Mesenchymal stem cell (in vitro differentiated cells and primary cell): ENCODE measurements around the gene CPT1C.

Source experiments
- DNase-seq: peaks from one replicate; pipeline ENCODE4 v3.0.0-alpha.2; 2013
- H2AFZ ChIP-seq: one replicate; pipeline ENCODE4 v1.6.1; 2013; ENCODE audit warnings: low read depth, mild to moderate bottlenecking, control low read depth, inconsistent platforms, low read length, moderate library complexity
- H2AK5ac ChIP-seq: 2 replicates; pipeline ENCODE4 v1.6.1; 2013; ENCODE audit warnings: low read length, moderate library complexity, mild to moderate bottlenecking, inconsistent platforms; ENCODE audit not compliant: severe bottlenecking
- H2BK120ac ChIP-seq: one replicate; pipeline ENCODE4 v1.6.1; 2013; ENCODE audit warnings: low read depth, mild to moderate bottlenecking, inconsistent platforms, low read length, moderate library complexity
- H2BK12ac ChIP-seq, 2 experiments: one replicate each; pipeline ENCODE4 v1.6.1; 2013; ENCODE audit warnings: inconsistent platforms in 2 of 2, low read length in 2 of 2, mild to moderate bottlenecking in 2 of 2, moderate library complexity in 2 of 2, control low read depth in 1 of 2
- H2BK15ac ChIP-seq: one replicate; pipeline ENCODE4 v1.6.1; 2013; ENCODE audit warnings: mild to moderate bottlenecking, low read depth, inconsistent platforms; ENCODE audit not compliant: poor library complexity, severe bottlenecking
- H2BK5ac ChIP-seq: 2 replicates; pipeline ENCODE4 v1.6.1; 2013; ENCODE audit warnings: low read depth, mild to moderate bottlenecking, low read length, control low read depth, inconsistent platforms; ENCODE audit not compliant: poor library complexity, severe bottlenecking
- H3K14ac ChIP-seq, 2 experiments: one replicate each; pipeline ENCODE4 v1.6.1; 2013; ENCODE audit warnings: inconsistent platforms in 2 of 2, low read length in 2 of 2, control low read depth in 1 of 2, mild to moderate bottlenecking in 1 of 2, moderate library complexity in 1 of 2
- H3K18ac ChIP-seq, 2 experiments: one replicate each; pipeline ENCODE4 v1.6.1; 2013; ENCODE audit warnings: inconsistent platforms in 2 of 2, low read length in 2 of 2, control low read depth in 1 of 2, low read depth in 1 of 2, mild to moderate bottlenecking in 1 of 2
- H3K23ac ChIP-seq, 2 experiments: one replicate each; pipeline ENCODE4 v1.6.1; 2013; ENCODE audit warnings: inconsistent platforms in 2 of 2, low read length in 2 of 2, mild to moderate bottlenecking in 2 of 2, moderate library complexity in 2 of 2, control low read depth in 1 of 2
- H3K27ac ChIP-seq: 2 replicates; pipeline ENCODE4 v1.5.1; 2013; ENCODE audit warnings: mild to moderate bottlenecking, moderate library complexity, low read length, control low read depth, inconsistent platforms; ENCODE audit not compliant: poor library complexity, severe bottlenecking
- H3K27me3 ChIP-seq, 2 experiments: 2 replicates each; pipeline versions ENCODE4 v1.6.1 to v1.7.0; 2013; ENCODE audit warnings: low read length in 2 of 2, mild to moderate bottlenecking in 2 of 2, moderate library complexity in 2 of 2, control low read depth in 1 of 2, inconsistent platforms in 1 of 2; ENCODE audit not compliant: control insufficient read depth in 1 of 2, insufficient read depth in 1 of 2
- H3K36me3 ChIP-seq, 2 experiments: 2 replicates each; pipeline versions ENCODE4 v1.6.1 to v1.7.0; 2013; ENCODE audit warnings: low read length in 2 of 2, control low read depth in 1 of 2, inconsistent platforms in 1 of 2, low read depth in 1 of 2, mild to moderate bottlenecking in 1 of 2; ENCODE audit not compliant: insufficient read depth in 2 of 2, control insufficient read depth in 1 of 2
- H3K4ac ChIP-seq, 2 experiments: one replicate each; pipeline ENCODE4 v1.6.1; 2013; ENCODE audit warnings: inconsistent platforms in 2 of 2, low read length in 2 of 2, mild to moderate bottlenecking in 2 of 2, moderate library complexity in 2 of 2, control low read depth in 1 of 2, low read depth in 1 of 2
- H3K4me1 ChIP-seq: 2 replicates; pipeline ENCODE4 v1.6.1; 2013; ENCODE audit warnings: low read depth, low read length, control low read depth; ENCODE audit not compliant: control insufficient read depth, insufficient read depth
- H3K4me2 ChIP-seq: 2 replicates; pipeline ENCODE4 v1.6.1; 2013; ENCODE audit warnings: low read length, mild to moderate bottlenecking, inconsistent platforms; ENCODE audit not compliant: poor library complexity, severe bottlenecking
- H3K4me3 ChIP-seq, 2 experiments: 2 replicates each; pipeline versions ENCODE4 v1.5.1 to v1.7.0; 2013; ENCODE audit warnings: low read length in 2 of 2, mild to moderate bottlenecking in 2 of 2, control low read depth in 1 of 2, low read depth in 1 of 2; ENCODE audit not compliant: insufficient read depth in 1 of 2
- H3K79me1 ChIP-seq: replicated peaks from 2 replicates; pipeline ENCODE4 v1.6.1; 2013; ENCODE audit warnings: mild to moderate bottlenecking, control low read depth, low read length, inconsistent platforms; ENCODE audit not compliant: poor library complexity, severe bottlenecking
- H3K9ac ChIP-seq: 2 replicates; pipeline ENCODE4 v1.7.0; 2013; ENCODE audit warnings: mild to moderate bottlenecking, low read length, moderate library complexity
- H3K9me3 ChIP-seq: 2 replicates; pipeline ENCODE4 v1.7.0; 2013; ENCODE audit warnings: mild to moderate bottlenecking, low read length; ENCODE audit not compliant: control insufficient read depth
- H4K8ac ChIP-seq: one replicate; pipeline ENCODE4 v1.6.1; 2013; ENCODE audit warnings: inconsistent platforms, mild to moderate bottlenecking, low read length, moderate library complexity
- H4K91ac ChIP-seq: one replicate; pipeline ENCODE4 v1.6.1; 2013; ENCODE audit warnings: mild to moderate bottlenecking, low read length, inconsistent platforms
- WGBS: methylation state at CpG from one replicate; pipeline ENCODE4 v1.1.7; 2013; ENCODE audit warnings: mixed read lengths; 5-methylcytosine and 5-hydroxymethylcytosine counted together

The CPT1C gene

GRCh38 chr19:49689133-49690078, 1.5 kb upstream of the CPT1C start, which contains the start of gene ADM5:
ADM5 (plus strand) TSS chr19:49689594; CDS start chr19:49689838, 244 bp downstream.
- H3K4me3 ChIP-seq = peak within 1 kb of the TSS in 1 of 2 experiments; percentile 91
- no peak within 1 kb of the TSS for H2BK5ac ChIP-seq
- peak within 1 kb of the TSS; percentile 84 for H3K9ac ChIP-seq
- peak within 1 kb of the TSS; percentile 9 to 19 for H3K4ac ChIP-seq
- H2AFZ ChIP-seq = no peak within 1 kb of the TSS
- H3K36me3 ChIP-seq = peaks cover 30 to 50% of the 10 kb centered on the region in 2 experiments
- no peak within 1 kb of the TSS for H4K8ac ChIP-seq
- H2BK15ac ChIP-seq = peak within 1 kb of the TSS; percentile 53
- no peak within 1 kb of the TSS for H3K27ac ChIP-seq
- no peak for DNase-seq
- no peaks in the 10 kb centered on the region for H3K27me3 ChIP-seq
- no peaks in the 10 kb centered on the region for H3K9me3 ChIP-seq
- H2BK120ac ChIP-seq = no peak within 1 kb of the TSS
- no peak within 1 kb of the TSS for H4K91ac ChIP-seq
- 53% methylated on average over 54 of the region's 54 CpGs for WGBS
- no peak within 1 kb of the TSS for H3K14ac ChIP-seq
- peaks cover 19% of the 10 kb centered on the region for H3K79me1 ChIP-seq
- peak within 1 kb of the TSS; percentile 78 for H3K4me2 ChIP-seq
- peak within 1 kb of the TSS in 1 of 2 experiments; percentile 26 for H3K18ac ChIP-seq
- peak within 1 kb of the TSS in 1 of 2 experiments; percentile 60 for H2BK12ac ChIP-seq
- peaks cover 21% of the 10 kb centered on the region for H3K4me1 ChIP-seq
- H3K23ac ChIP-seq = no peak within 1 kb of the TSS
- no peak within 1 kb of the TSS for H2AK5ac ChIP-seq

- peak overlapping the region; percentile 53 for H2BK15ac ChIP-seq
- no peak overlapping the region for H2BK5ac ChIP-seq
- H3K27ac ChIP-seq = no peak overlapping the region
- H3K18ac ChIP-seq = peak overlapping the region; percentile 26
- peak overlapping the region; percentile 84 for H3K9ac ChIP-seq
- H3K4me1 ChIP-seq = peaks cover 21% of the 10 kb centered on the region
- H4K91ac ChIP-seq = no peak overlapping the region
- no peak overlapping the region for H3K14ac ChIP-seq
- peak overlapping the region; percentile 41 to 91 for H3K4me3 ChIP-seq
- DNase-seq = peak; percentile 22
- peak overlapping the region; percentile 9 to 19 for H3K4ac ChIP-seq
- H3K79me1 ChIP-seq = peaks cover 19% of the 10 kb centered on the region
- peak overlapping the region; percentile 20 for H2AFZ ChIP-seq
- H2BK12ac ChIP-seq = peak overlapping the region in 1 of 2 experiments; percentile 60
- H3K4me2 ChIP-seq = peak overlapping the region; percentile 78
- H4K8ac ChIP-seq = peak overlapping the region; percentile 78
- no peak overlapping the region for H2BK120ac ChIP-seq
- H3K36me3 ChIP-seq = peaks cover 23 to 43% of the 10 kb centered on the region in 2 experiments
- no peaks in the 10 kb centered on the region for H3K27me3 ChIP-seq
- H3K9me3 ChIP-seq = no peaks in the 10 kb centered on the region
- 30% methylated on average over 31 of the region's 39 CpGs for WGBS
- no peak overlapping the region for H3K23ac ChIP-seq
- H2AK5ac ChIP-seq = no peak overlapping the region
Observed at GRCh38 chr19:49690079-49690655, 749 bp upstream of the CPT1C start.

GRCh38 chr19:49691243-49692146, 579 bp downstream of the CPT1C start:
- no peak overlapping the region for H4K91ac ChIP-seq
- H3K27me3 ChIP-seq = no peaks in the 10 kb centered on the region
- peak overlapping the region; percentile 74 for H4K8ac ChIP-seq
- no peak overlapping the region for H3K27ac ChIP-seq
- H2AK5ac ChIP-seq = no peak overlapping the region
- H3K9ac ChIP-seq = peak overlapping the region; percentile 84
- no peak overlapping the region for H2BK15ac ChIP-seq
- WGBS = 13% methylated on average over 30 of the region's 39 CpGs
- H3K4me1 ChIP-seq = peaks cover 21% of the 10 kb centered on the region
- H3K36me3 ChIP-seq = peaks cover 11 to 30% of the 10 kb centered on the region in 2 experiments
- peak overlapping the region; percentile 29 for H2AFZ ChIP-seq
- H2BK120ac ChIP-seq = no peak overlapping the region
- H3K14ac ChIP-seq = no peak overlapping the region
- DNase-seq = peak; percentile 74
- peak overlapping the region in 1 of 2 experiments; percentile 86 for H3K4ac ChIP-seq
- peak overlapping the region in 1 of 2 experiments; percentile 48 for H3K18ac ChIP-seq
- H2BK5ac ChIP-seq = no peak overlapping the region
- no peaks in the 10 kb centered on the region for H3K9me3 ChIP-seq
- H3K79me1 ChIP-seq = peaks cover 13% of the 10 kb centered on the region
- no peak overlapping the region for H3K23ac ChIP-seq
- peak overlapping the region; percentile 51 to 91 for H3K4me3 ChIP-seq
- peak overlapping the region; percentile 78 for H3K4me2 ChIP-seq
- no peak overlapping the region for H2BK12ac ChIP-seq
